ENCODE data around the gene CUL2. TPM values are rescaled to one million over a fixed set of nuclear protein-coding genes. Genes with fewer than 3 reads are reported as not detected.
"Not testable (repeated sequence)": the region's sequence is repeated elsewhere in the genome, so short reads cannot be mapped to it uniquely, and the experiment has no call there.

The CUL2 gene
- total RNA-seq, 1 donor, result 34.1 TPM

DNA sequence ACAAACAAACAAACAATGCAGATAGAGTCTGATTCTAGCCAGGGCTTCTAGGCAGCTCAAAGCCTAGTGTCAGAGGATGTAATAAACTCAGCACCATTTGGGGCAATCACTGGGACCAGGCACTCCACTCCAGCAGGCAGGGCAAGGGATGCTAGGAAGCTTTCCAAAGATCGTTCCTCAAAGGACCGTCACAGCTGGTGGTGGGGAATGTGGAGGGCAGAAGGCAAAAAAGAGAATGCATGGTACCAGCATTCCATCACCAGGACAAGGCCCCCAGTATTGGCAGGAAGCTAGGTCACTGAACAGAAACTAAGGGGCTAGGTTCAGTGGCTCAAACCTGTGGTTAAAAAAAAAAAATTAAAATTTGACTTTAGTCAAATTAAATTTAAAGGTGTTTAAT is 94.2 kb downstream of the CUL2 start:
- DNase-seq (ENCODE audit: low read depth), result no peak
- TF ChIP-seq, protein P1, sequence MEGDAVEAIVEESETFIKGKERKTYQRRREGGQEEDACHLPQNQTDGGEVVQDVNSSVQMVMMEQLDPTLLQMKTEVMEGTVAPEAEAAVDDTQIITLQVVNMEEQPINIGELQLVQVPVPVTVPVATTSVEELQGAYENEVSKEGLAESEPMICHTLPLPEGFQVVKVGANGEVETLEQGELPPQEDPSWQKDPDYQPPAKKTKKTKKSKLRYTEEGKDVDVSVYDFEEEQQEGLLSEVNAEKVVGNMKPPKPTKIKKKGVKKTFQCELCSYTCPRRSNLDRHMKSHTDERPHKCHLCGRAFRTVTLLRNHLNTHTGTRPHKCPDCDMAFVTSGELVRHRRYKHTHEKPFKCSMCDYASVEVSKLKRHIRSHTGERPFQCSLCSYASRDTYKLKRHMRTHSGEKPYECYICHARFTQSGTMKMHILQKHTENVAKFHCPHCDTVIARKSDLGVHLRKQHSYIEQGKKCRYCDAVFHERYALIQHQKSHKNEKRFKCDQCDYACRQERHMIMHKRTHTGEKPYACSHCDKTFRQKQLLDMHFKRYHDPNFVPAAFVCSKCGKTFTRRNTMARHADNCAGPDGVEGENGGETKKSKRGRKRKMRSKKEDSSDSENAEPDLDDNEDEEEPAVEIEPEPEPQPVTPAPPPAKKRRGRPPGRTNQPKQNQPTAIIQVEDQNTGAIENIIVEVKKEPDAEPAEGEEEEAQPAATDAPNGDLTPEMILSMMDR (IDR thresholded peaks at IDR 0.05; ENCODE audit: insufficient read depth, low read length), result no peak
- H3K4me3 ChIP-seq (ENCODE audit: low read depth, low read length), result no peak overlapping the region

DNA sequence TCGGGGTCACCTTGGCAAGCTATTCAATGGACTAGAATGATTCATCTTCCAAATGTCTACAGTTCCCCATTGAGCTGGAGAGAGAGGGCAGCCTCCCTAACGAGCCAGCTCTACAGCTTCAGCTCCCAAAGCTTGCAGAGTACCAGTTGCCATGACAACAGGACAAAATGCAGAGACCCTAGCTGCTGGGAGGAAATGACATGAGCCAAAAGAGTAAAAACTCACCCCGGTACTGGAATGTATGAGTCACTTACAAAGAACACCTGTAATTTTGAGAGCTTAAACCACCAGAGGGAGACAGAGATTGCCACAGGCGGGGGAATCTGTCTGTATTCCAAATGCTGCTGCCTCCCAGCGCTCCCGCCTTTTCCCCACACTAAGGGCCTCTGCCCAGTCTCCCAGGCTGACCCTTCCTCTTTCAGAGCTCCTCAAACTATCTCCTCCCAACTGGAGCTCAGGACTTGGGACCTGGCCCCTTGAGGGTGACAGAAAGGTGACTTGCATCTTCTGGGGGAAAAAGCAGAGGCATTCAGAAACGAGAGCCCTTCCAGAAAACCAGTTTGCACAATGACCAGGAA is 95.5 kb downstream of the CUL2 start:
- TF ChIP-seq, protein P1 (IDR thresholded peaks at IDR 0.05; ENCODE audit: insufficient read depth, low read length), result peak; percentile 76
- DNase-seq (ENCODE audit: low read depth), result peak; percentile 89
- no peak overlapping the region for H3K4me3 ChIP-seq (ENCODE audit: low read depth, low read length)

DNA sequence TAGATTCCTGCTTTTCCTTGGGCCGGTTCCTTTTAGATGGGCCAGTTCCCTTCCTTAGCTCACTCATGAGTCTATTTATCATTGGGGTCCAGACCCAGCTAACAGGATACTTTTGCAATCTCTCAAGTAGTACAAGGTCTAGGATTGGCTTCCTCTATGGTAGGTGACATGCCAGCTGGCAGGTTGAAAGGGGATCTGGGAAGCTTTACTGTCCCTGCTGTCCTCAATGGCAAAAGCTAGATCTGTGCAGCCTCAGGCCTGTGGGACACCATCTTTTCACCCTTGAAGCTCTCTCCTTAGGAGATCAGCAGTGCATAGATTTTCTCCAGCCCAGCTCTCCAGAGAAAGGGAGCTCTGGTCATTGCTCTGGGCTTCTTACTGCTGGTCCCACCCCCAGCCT is 96.4 kb downstream of the CUL2 start:
- no peak for DNase-seq (ENCODE audit: low read depth)
- TF ChIP-seq, protein P1 (IDR thresholded peaks at IDR 0.05; ENCODE audit: insufficient read depth, low read length), result no peak
- no peak overlapping the region for H3K4me3 ChIP-seq (ENCODE audit: low read depth, low read length)

DNA sequence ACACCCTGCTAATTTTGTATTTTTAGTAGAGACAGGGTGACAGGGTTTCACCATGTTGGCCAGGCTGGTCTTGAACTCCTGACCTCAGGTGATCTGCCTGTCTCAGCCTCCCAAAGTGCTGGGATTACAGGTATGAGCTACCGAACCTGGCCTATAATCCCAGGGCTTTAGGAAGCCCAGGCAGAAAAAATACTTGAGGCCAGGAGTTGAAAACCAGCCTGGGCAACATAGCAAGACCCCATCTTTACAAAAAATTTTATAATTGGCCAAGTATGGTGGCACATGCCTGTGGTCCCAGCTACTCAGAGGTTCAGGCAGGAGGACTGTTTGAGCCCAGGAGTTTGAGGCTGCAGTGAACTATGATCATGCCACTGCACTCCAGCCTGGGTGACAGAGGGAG is 99.0 kb downstream of the CUL2 start:
- H3K4me3 ChIP-seq (ENCODE audit: low read depth, low read length); DNase-seq (ENCODE audit: low read depth): not testable (repeated sequence)

DNA sequence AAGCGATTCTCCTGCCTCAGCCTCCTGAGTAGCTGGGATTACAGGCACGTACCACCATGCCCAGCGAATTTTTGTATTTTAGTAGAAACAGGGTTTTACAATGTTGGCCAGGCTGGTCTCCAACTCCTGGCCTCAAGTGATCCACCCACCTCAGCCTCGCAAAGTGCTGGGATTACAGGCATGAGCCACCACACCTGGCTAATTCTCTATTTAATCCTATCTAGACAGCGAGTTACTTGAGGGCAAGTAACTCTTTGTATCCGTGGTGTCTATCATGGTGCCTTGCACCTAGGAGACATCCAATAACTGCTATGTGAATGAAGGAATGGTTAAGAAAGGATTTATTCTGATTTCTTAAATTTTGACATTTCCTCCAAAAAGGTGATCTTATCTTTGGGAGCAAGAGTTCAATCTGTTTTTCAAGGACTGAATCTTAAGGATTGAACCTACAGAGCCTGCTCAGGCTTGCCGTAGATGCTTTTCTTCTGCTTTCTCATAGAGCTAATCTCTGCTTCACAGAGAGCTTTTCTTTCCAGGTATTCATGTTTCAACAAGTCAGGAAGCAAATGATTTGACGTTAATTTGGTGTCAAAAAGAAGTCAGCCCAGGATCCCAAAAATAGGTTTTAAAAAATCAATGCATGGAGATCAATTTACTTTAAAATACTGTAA is 101.6 kb downstream of the CUL2 start:
- TF ChIP-seq, protein P1 (IDR thresholded peaks at IDR 0.05; ENCODE audit: insufficient read depth, low read length), result no peak
- no peak for DNase-seq (ENCODE audit: low read depth)
- H3K4me3 ChIP-seq (ENCODE audit: low read depth, low read length), result no peak overlapping the region

DNA sequence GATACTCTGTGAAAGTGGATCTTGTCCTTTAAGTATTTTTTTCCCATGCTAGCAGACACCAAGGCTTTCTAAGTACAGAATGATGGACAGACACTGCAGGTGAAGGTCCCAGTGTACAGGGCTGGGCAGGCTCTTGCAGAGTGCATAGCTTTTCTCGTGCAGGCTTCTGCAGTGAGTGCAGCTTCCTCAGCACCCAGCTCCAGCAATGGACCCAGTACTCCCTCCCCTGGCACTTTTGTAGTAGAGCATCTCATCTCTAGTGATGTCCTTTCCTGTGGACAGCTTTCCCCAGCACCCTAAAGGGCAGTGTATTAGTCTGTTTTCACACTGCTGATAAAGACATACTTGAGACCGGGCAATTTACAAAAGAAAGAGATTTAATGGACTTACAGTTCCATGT is 104.3 kb downstream of the CUL2 start:
- TF ChIP-seq, protein P1 (IDR thresholded peaks at IDR 0.05; ENCODE audit: insufficient read depth, low read length), result peak; percentile 36
- DNase-seq (ENCODE audit: low read depth), result peak; percentile 27
- no peak overlapping the region for H3K4me3 ChIP-seq (ENCODE audit: low read depth, low read length)

DNA sequence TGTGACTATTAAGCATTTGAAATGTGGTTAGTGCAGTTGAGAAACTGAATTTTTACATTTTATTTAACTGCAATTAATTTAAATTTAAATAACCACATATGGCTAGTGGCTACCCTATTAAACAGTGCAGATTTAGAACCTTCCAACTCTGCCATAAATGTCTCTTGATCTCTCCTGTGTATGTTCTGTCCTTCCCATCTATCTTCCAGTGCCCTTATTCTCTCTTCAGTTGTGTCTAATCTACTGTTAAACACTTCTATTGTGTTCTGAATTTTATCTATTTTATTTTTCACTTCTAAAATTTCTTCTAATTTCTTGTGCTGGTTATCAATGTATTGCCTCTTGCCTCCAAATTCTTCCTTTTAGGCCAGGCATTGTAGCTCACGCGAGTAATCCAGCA is 105.0 kb downstream of the CUL2 start:
- TF ChIP-seq, protein P1 (IDR thresholded peaks at IDR 0.05; ENCODE audit: insufficient read depth, low read length), result no peak
- H3K4me3 ChIP-seq (ENCODE audit: low read depth, low read length), result no peak overlapping the region
- DNase-seq (ENCODE audit: low read depth), result no peak
